ENCODE results near the gene CNDP2.

The CNDP2 gene

GRCh38 chr18:74473976-74474640 is 22.1 kb upstream of the CNDP2 start:
- DNase-seq (ENCODE audit: low read depth), result no peak

DNA sequence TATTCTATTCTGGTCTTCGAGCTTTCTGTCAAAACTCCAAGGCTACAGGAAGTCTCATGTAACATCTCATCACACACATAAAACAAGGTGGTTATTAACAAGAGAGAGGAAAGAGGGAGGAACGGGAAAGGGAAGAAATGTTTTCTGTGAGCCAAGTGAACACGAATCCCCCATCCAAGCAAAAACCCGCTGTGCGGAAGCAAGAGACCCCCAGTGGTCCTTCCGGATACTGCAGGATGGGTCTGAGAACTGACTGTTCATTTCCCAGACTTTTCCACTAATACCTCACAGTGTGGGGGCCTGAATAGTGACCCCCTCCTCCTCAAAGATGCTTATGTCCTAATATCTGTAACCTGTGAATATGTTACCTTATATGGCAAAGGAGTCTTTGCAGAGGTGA is 20.0 kb upstream of the CNDP2 start:
- DNase-seq (ENCODE audit: low read depth), result no peak

DNA sequence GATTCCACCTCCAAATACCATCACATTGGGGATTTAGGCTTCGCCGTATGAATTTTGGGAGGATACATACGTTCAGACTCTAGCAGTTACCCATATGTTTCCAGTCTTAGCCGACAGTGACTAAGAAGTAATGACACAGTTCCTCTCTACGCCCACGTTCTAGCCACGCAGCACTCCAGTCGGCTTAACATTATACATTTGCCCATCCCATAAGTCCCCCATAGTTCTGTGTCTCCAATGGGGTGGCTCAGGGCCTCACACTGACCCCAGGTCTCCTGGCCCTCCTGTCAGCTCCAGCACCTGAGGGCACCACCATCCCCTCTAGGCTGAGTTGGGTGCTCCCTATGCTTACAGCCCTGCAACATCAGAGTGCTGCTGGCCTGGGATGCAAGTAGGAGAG is 18.4 kb upstream of the CNDP2 start:
- no peak for DNase-seq (ENCODE audit: low read depth)

- DNase-seq (ENCODE audit: low read depth), result no peak
Observed at GRCh38 chr18:74478316-74478715, 17.8 kb upstream of the CNDP2 start.

GRCh38 chr18:74478880-74479279 is 17.3 kb upstream of the CNDP2 start:
- no peak for DNase-seq (ENCODE audit: low read depth)

GRCh38 chr18:74479486-74480148 is 16.5 kb upstream of the CNDP2 start:
- no peak for DNase-seq (ENCODE audit: low read depth)

DNA sequence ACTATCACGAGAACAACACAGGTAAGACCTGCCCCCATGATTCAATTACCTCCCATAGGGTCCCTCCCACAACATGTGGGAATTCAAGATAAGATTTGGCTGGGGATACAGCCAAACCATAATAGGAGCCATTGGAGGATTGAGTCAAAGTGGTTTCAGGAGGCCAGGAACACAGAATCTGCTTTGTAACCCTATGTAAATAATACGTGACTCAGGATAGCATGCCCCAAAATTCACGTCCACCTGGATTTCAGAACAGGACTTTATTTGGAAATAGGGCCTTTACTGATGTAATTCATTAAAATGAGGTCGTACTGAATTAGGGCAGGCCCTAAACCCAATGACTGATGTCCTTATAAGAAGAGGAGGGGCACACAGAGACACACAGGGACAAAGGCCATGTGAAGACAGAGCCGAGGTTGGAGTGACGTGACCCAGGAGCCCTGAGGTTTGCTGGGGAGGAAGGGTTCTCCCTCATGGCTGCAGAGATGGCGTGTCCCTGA is 16.0 kb upstream of the CNDP2 start:
- DNase-seq (ENCODE audit: low read depth), result no peak

DNA sequence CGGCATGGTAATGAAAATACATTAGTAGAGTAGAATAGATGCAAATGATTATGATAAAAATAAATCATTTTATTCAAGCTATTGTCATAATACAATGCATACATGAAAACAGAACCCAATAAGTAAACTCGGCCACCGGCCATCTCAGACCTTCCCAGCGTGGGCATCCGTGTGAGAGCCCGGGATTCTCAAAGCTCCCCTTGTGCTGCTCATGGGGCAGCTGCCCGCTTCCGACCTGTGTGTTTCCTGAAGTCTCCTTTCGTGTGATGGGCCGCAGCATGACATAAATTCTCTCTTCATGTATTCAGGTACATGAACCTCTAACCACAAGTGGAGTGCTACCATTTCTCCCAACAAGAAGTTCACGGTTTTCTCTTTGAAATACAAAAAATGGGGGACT is 13.5 kb upstream of the CNDP2 start:
- DNase-seq (ENCODE audit: low read depth), result no peak

- no peak for DNase-seq (ENCODE audit: low read depth)
Observed at GRCh38 chr18:74486119-74486849, 9.9 kb upstream of the CNDP2 start.

GRCh38 chr18:74488354-74488753 is 7.8 kb upstream of the CNDP2 start:
- no peak for DNase-seq (ENCODE audit: low read depth)

- no peak for DNase-seq (ENCODE audit: low read depth)
Observed at GRCh38 chr18:74488864-74489263, 7.3 kb upstream of the CNDP2 start.

DNA sequence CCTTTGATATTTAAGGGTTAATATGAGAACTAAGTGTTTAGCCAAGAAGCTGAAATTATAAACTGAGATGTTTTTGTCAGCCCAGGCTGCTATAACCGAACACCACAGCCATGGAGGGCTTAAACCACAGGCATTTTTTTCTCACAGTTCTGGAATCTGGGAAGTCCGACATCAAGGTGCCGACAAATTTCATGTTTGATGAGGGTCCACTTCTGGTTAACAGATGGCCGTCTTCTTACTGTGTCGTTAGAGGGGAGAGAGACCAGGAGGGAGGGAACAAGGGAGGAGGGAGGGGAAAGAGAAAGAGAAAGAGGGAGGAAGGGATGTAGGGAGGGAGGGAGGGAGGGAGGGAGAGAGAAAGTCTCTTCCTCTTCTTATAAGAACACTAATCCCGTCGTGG is 6.5 kb upstream of the CNDP2 start:
- DNase-seq (ENCODE audit: low read depth), result no peak

GRCh38 chr18:74492259-74492658 is 3.9 kb upstream of the CNDP2 start:
- DNase-seq (ENCODE audit: low read depth), result no peak

DNA sequence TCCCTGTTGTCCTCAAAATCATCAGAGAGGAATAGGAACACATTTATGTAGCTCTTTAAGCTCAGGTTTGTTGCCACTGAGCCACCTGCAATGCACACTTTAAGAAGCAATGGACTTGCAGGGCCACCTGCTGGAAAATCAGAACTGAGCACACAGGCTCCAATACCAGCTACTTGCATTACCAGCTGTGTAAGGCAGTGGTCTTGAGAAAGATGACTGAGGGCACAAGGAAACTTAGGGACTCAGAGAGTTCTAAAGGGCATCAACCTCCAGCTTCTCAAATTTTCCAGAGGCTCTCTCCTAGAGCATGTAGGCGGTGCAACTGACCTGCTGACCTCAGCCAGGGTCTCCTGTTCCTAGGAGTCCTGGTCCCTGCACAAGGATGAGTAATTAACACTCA is 2.5 kb upstream of the CNDP2 start:
- peak; percentile 46 for DNase-seq (ENCODE audit: low read depth)

DNA sequence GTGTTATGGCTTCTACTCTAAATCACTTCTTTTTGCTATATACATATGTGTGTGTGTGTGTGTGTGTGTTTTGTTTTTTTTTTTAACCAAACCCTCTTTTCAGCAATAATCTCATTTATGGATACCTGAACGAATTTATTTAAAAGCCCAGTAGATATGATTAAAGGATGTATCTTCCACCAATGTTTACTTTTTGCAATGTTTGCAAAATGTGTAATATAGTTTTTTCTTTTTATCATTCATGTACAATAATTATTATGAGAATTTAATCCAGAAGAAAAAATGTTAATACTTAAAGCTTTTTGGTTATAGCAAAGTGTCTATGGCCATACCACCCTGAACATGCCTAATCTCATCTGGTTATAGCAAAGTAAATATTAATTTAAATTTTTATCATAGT is 1.6 kb upstream of the CNDP2 start:
- no peak for DNase-seq (ENCODE audit: low read depth)

DNA sequence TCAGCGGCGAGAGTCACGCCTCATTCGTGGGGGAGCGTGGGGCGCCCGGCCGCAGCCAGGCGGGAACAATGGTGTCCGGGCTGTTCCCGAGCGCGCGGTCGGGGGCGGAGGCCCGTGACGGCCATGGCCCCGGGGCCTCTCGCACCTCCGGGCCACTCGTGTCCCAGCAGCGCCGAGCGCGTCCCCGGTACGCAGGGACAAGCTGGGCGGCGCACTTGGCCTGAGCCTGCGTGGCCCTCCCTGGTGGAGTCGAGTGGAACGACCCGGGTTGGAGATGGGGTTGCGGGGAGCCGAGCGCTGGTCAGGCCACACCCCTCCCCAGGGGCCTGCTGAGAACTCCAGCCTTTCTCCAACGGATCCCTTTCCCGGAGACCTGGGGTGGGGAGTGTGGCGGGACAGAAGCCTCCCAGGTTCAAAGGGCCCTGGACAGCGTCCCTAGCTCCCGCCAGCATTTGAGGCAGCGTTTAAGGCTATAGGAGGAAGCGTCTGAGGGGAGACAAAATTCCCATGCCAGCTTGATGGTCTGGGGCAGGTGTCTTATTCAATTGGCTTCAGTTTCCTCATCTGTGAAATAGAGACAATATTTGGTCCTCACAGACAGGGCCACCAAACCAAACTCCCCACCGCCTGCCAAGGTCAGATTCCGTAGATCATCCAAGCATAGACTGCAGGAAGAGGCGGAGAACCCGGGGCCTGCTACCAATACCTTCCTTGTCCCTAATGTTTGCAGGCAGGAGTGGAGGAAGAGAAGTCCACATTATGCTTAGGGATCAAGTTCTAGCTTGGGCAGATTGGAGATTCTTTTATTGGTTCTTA is 553 bp downstream of the CNDP2 start:
- peak; percentile 16 for DNase-seq (ENCODE audit: low read depth)

DNA sequence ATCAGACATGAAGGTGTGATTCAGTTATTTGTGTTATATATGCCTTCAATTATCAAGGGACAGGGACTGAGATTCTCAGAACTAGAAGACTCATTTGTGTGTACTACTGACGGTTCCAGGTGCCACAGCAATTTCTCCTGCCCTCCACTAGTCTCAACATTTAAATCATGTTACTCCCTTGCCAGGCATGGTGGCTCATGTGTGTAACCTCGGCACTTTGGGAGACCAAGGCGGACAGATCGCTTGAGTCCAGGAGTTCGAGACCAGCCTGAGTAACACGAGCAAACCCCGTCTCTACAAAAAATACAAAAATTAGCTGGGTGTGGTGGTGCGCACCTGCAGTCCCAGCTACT is 1.1 kb downstream of the CNDP2 start:
- DNase-seq (ENCODE audit: low read depth), result no peak

- DNase-seq (ENCODE audit: low read depth), result no peak
Observed at GRCh38 chr18:74497778-74498177, 1.6 kb downstream of the CNDP2 start.

DNA sequence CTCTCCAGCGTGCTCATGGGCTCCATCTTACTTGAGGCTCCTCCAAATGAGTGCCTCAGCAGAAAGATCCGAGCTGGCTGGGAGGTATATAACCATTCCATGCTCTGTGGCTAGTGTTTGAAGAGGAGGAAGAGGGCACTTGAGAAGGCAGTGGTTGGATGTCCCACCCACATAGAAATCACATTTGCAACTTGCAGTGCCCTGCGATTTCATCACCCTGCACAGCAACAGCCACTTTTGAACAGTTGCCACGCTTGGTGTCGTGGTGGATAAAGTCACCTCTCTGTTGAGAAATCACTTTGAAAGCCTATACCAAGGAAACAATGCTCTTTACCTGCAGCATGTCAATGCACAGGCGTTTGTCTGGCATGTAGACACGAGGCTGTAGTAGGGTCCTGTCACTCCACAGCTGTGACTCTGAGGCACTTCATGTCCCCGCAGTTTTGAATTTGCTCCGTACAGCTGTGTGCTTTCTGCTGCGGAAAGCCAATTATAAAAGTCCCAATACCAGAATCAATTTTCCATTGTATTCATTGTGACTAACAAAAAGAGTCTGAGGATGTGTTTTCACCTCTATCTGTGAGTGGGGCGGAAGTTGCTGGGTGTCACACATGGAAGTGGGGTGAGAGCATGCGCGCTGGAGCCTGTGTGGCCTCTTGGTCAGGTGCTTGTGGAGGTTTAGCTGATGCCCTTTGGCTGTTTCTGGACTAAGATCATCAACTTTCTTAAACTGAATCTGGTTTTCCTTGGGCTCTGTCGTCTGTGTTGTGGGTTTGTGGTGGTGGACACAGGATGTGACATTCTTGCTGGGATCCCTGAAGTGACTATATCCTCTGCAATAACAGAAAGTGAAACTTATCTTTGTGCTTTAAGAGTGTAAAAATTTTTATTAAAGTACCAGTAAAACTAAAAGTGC is 2.8 kb downstream of the CNDP2 start:
- DNase-seq (ENCODE audit: low read depth), result peak; percentile 74

DNA sequence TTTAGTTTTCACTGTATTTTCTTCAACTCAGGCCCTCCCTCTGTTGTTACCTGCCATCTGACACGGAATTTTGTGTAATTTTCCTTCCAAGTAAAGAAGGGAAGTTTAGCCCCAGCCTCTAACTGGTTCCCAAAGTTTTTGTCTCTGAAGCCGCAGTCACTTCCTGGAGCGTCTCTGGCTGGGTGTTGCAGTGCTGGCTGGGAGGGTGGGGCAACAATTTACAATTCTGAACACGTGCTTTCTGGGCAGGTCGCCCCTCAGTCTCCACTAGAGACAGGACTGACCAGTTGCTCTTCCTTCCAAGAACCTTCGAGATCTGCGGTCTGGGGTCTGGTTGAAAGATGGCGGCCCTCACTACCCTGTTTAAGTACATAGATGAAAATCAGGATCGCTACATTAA is 3.5 kb downstream of the CNDP2 start:
- DNase-seq (ENCODE audit: low read depth), result peak; percentile 28

DNA sequence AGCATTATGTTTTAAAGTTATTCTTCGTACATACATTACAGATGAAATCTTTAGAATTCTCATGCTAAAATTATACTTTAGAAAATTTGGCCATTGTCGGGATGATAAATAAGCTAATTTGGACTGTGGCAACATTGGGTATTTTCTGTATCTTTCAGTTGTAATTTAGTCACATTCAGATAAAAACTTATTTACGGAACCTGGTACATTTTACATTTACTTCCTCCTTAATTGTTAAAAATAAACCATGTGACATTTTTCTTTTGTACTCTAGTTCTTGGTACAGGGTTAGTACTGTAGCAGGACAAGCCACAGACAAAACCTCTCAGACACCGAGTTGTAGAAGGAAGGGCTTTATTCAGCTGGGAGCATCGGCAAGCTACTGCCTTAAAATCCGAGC is 4.2 kb downstream of the CNDP2 start:
- no peak for DNase-seq (ENCODE audit: low read depth)
